HT-29 (cell line): Measurements from ENCODE around the gene BCKDHB. TPM values are rescaled to one million over a fixed set of nuclear protein-coding genes. Genes with fewer than 3 reads are reported as not detected.
"Not testable (repeated sequence)": the region's sequence is repeated elsewhere in the genome, so short reads cannot be mapped to it uniquely, and the experiment has no call there.

ENCODE experiments used
- DNase-seq: peaks from one replicate; pipeline ENCODE4 v3.0.0-alpha.2; 2015; ENCODE audit warnings: low spot score
- total RNA-seq: library from RNA; depleted of rRNA; stranded (reverse); fragments of >200 nt; shearing (Covaris generic); gene quantifications from 2 replicates; pipeline ENCODE4 v1.2.3, GENCODE V29; 2014

Gene BCKDHB
- total RNA-seq, 1 experiment from 2014 or later = 25.0 TPM

DNA sequence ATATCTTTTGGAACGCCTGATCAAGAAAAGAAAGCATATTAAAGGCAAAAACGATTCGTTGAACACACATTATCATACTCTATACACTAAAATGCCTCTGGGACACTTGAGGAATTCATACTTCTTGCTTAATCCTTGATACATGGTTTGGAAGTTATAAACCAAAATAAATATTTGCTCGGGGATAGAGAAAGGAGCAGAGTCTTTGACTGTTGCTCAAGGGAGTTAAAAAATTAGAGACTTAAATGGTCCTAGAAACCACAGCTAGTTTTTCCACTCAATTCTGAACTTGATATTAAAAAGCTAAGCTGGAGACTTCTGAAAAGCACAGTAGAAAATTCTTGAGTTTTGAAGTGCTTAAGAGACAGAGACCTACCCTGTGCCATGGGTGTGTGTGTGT lies 98.9 kb downstream of the BCKDHB start:
- no peak for DNase-seq

DNA sequence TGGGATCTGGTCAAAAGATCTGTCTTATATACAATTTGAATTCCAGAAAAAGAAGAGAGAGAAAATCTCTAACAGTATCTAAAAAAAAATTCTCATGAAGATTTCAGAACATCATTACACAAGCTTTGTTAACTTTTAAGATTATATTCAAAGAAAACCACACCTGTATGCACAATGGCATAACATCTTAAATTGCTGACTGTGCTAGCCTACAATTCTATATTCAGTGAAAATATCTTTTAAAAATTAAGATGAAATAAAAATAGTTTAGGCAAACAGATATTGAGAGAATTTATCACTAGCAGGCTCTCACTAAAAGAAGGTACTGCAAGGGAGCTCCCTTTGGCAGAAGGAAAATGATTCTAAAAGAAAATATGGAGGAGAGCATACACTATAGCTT lies 100.3 kb downstream of the BCKDHB start:
- DNase-seq = no peak

DNA sequence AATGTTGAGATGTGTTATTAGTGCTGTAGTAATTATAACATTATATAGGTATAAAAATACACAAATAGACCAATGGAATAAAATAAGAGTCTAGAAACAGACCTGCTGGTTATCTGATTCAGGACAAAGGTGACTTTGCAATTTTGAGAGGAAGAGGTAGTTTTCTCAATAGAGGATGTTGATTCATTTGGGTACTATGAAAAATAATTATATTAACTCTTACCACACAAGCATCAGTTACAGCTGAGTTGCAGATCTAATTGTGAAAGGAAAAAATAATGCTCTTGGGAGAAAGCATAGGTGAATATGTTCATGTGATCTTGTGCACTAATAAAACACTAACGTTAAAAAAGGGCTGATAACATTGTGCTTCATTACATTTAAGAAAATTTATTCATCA lies 103.0 kb downstream of the BCKDHB start:
- no peak for DNase-seq

- no peak for DNase-seq
These were observed 104.1 kb downstream of the BCKDHB start for GRCh38 chr6:80210618-80211017.

DNA sequence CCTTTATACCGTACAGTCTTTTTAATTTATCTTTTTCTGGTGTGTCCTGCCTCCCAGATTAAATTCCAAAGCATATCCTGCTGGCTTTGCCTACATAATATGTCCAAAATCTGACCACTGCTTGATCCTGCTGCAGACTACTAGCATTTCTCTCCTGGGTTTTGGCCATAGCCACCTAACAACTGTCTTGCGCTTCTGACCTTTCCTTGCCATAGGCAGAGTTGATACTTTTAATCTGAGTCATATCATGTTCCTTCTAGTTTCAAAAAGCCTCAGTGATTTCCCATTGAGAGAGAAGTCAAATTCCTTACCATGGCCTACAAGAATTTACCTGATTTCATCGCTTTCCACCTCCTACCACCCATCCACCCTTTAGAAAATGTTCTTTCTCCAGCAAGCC lies 104.8 kb downstream of the BCKDHB start:
- no peak for DNase-seq

DNA sequence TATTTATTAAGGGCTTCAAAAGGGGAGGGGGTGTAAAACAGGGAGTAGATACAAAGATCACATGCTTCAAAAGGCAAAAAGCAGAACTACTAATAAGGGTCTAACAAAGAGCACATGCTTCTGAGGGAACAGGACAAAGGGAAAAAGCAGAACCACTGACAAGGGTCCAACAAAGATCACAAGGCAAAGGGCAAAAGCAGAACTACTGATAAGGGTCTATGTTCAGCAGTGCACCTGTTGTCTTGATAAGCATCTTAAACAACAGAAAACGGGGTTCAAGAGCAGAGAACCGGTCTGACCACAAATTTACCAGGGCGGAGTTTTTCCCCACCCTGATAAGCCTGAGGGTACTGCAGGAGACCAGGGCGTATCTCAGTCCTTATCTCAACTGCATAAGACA lies 105.4 kb downstream of the BCKDHB start:
- DNase-seq = not testable (repeated sequence)

GRCh38 chr6:80214436-80215022 lies 108.1 kb downstream of the BCKDHB start:
- peak; percentile 76 for DNase-seq

DNA sequence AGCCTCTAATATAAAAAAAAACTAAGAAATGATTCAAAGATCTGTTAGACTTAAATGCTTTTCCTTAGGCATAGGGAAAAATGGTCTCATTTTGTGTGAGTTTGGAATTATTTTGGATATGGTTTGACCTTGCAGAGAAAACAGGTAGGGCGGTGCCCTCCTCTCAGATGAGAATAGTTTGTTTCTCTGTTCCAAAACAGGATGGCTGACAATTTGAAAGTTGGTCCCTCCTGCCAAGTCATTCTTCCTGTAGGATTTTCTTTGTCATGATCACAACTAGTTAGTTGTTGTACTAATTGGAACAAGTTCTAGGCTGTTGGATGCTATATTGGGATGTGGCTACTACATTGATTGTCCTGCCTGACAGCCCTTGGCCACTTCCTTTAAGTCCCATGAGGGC lies 108.6 kb downstream of the BCKDHB start:
- no peak for DNase-seq

GRCh38 chr6:80217794-80218193 lies 111.3 kb downstream of the BCKDHB start:
- no peak for DNase-seq

- DNase-seq = no peak
These were observed 117.3 kb downstream of the BCKDHB start for GRCh38 chr6:80223743-80224212.

DNA sequence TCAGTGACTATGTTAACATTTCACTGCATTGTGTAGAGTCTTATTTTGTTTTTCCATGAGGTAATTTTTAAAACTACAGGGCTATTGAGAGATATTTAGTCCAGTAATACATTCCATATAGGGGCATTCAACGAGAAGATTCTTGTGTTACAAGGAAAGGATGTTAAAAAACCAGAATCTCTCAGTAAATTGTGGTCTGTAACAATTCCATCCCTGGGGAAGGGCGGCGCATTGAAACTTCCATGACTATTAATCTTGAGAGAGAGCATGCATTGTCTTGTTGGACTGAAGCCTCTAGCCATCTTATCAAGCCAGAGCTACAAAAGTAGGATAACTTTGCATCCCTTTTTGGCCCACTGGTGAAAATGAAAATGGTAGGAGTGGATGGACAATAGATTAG lies 119.7 kb downstream of the BCKDHB start:
- DNase-seq = no peak

DNA sequence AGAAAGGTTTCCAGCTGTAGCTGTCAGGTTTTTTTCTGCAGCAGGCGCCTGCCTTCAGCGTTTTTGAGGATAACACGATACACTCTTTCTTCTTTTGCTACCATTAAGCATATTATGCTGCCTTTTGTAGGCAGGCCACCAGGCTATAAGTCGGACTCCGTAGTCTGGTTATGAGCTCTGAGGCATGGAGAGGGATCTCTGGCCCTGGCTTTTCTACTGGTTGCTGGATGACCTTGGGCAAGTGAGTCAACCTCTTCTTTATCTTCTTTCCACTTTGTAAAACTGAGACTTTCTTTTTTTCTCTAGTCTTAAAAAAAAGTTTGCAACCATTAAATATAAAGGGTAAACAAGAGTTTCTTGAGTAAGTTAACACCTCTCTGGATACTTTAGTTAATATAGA lies 120.2 kb downstream of the BCKDHB start:
- DNase-seq = no peak

DNA sequence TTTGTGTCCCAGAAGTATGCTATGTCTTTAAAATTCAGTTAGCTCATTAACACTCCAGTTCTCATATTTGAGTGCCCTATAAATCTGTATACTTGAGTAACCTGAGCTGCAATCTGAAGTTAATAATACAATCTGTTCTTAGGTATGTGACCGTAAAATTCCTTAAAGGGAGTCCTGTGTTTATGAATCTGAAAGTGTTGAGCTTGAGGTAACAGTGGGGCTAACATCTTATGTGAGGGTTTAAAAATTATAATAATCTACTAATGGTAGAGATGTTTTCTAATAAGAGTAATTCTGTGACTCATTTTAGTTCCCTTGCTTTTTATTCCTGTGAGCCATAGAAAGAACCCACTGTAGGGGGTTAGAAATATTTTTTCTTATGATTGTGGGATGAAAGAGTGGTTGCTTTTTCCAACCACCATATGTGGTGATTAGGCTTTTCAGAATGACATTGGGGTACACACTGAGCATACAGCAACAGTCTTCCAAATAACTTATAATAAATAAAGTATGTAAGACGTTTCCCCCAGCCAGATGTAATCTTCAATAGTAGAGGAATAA lies 121.2 kb downstream of the BCKDHB start:
- DNase-seq = no peak

DNA sequence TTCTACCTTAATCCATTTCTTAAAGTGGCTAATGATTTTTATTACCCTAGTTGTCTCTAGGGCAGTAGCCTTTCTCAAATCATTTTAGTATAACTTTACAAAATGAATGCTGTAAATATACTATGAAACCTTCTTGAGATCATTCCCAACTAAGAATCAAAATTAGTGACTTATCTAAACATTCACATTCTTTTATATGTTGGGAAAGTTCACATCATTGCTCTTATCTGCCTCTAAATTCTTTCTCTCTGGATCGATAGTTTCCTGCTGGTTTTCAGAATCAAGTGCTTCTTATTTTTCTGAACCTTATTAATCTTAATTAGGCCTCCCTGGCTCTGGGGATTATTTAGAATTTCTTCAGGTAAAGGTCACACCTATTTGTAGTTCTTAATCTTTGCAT lies 126.8 kb downstream of the BCKDHB start:
- DNase-seq = no peak

- DNase-seq = no peak
These were observed 127.5 kb downstream of the BCKDHB start for GRCh38 chr6:80233958-80234357.

DNA sequence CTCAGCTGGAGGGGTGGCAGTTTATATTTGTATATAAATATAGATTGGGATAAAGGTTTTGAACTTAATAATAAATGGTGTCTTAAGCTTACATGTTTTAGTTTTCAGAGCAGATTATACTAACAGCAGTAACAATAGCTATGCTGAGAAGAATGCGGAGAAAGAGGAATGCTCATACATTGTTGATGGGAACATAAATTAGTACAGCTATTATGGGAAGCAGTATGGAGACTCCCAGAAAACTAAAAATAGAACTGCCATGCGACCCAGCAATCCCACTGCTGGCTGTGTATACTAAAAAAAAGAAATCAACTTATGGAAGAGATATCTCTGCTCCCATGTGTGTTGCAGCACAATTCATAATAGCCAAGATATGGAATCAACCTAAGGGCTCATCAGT lies 127.9 kb downstream of the BCKDHB start:
- DNase-seq = no peak

DNA sequence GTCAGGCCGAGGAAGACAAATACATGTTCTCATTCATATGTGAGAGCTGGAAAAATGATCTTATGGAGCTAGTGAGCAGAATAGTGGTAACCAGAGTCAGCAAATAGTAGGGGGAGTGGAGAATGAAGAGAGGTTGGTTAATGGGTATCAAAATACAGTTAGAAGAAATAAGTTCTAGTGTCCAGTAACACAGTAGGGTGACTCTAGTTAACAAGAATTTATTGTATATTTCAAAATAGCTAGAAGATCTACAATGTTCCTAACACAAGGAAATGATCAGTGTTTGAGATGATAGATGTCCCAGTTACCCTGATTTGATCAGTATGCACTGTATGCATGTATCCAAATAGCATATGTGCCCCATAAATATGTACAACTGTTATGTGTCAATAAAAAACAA lies 128.4 kb downstream of the BCKDHB start:
- DNase-seq = no peak

DNA sequence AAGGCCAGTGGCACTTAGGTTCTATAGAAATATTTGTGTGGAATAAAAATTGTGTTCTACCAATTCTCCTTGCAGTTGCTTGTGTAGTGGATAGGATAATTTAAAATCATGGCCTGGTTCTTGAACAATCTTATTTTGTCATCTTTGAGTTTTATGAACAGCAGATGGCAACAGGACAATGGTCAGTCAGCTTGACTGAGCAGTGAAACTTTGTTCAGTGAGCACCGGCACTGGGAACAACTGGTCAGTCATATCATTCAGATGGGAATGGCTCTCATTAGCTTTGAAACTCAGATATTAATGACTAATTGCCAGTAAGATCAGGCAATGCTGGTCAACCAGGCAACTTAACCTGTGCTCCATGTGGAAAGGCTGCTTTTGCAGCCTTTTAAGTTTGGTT lies 129.2 kb downstream of the BCKDHB start:
- DNase-seq = no peak

- DNase-seq = not testable (repeated sequence)
These were observed 132.3 kb downstream of the BCKDHB start for GRCh38 chr6:80238754-80239153.

- DNase-seq = no peak
These were observed 138.6 kb downstream of the BCKDHB start for GRCh38 chr6:80245043-80245442.

GRCh38 chr6:80249897-80250296 lies 143.4 kb downstream of the BCKDHB start:
- no peak for DNase-seq

DNA sequence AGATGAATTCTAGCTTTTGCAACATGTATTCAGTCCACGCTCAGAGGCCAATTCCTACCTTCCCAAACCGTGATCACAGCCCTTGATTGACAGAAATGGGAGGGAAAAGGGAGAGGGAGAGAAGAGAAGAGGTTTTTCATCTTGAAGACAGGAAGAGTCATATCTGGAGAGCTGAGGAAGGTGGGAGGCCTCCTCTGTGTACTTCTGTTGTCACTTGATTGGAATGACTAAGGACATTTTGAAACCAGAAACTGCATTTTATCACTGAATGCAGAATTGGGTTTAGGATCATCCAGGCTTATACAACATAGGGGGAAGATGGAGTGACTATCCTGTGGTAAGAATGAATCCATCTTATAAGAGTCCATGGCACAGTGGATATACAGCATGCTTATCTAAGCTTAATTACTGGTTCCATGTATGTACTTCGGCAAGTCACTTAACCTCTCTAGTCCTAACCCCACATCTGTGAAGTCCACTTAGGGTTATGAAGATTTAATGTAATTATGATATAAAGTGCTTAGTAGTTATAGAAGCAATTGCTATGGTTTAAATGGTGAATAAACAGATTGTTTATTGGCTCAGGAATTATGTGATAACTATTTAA lies 144.0 kb downstream of the BCKDHB start:
- no peak for DNase-seq

- DNase-seq = no peak
These were observed 144.8 kb downstream of the BCKDHB start for GRCh38 chr6:80251321-80251720.
